ENCODE data around the gene CCDC83. TPM values are rescaled to one million over a fixed set of nuclear protein-coding genes. Genes with fewer than 3 reads are reported as not detected.
A peak's percentile ranks its signal among the peaks of the same experiment; 100 is the strongest.

Gene CCDC83
- polyA plus RNA-seq, 1 of the 3 experiments (the other 2 are of a cell fraction) = not detected

DNA sequence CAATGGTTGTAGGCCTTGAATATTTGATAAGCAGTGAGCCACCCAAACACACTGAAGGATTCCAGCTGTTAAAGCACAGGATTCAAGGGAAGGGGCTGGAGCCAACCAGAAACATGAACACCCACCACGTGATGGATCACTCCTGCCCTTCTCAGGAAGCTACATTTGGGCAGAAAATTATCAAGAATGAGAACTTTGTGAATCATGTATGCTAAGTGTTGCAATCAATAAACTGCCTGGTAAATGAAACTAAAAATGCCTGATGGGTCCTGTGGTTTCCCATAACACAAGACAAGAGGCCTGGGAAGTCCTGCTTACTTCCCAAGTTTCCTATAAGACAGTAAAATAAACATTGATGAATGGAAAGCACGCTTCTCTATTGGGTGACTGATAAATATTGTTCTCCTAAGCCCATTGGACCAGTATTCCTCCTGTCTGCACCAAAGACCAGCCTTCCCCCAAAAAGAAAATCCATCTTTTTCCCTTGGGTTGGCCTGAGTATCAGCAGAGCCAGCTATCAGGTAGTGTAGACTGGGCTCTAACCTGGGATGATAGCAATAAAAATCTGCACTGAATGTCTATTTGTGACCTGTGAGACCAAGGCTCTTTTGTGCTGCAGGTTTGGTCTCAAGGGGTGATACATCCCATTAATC, 98.4 kb downstream of the CCDC83 start:
- H3K9me3 ChIP-seq = no peaks in the 10 kb centered on the region
- H3K79me2 ChIP-seq (ENCODE audit: insufficient read depth) = peaks cover under 1% of the 10 kb centered on the region; the same call in 1 of the 2 replicates
- no peak for DNase-seq
- no peaks in the 10 kb centered on the region for H4K20me1 ChIP-seq (ENCODE audit: insufficient read depth)
- H3K9ac ChIP-seq = no peak overlapping the region
- peaks cover 0 to 10% of the 10 kb centered on the region in 2 experiments; a peak in 2 of 4 replicates for H3K4me1 ChIP-seq (ENCODE audit: control insufficient read depth in 1 of 2, insufficient read depth in 2 of 2, low read depth in 1 of 2, low read length in 1 of 2)
- peaks cover 28 to 46% of the 10 kb centered on the region in 2 experiments for H3K36me3 ChIP-seq (replicated peaks in 1 of 2; ENCODE audit: control insufficient read depth in 1 of 2, insufficient read depth in 2 of 2, low read length in 1 of 2)
- H2AFZ ChIP-seq (ENCODE audit: low read depth) = no peak overlapping the region
- 0 out of 2 replicates have a peak, but pooled peaks have one; percentile 10 for TF ChIP-seq POLR2AphosphoS5 (IDR thresholded peaks at IDR 0.05; ENCODE audit: low read depth, low read length)
- TF ChIP-seq, protein P1, sequence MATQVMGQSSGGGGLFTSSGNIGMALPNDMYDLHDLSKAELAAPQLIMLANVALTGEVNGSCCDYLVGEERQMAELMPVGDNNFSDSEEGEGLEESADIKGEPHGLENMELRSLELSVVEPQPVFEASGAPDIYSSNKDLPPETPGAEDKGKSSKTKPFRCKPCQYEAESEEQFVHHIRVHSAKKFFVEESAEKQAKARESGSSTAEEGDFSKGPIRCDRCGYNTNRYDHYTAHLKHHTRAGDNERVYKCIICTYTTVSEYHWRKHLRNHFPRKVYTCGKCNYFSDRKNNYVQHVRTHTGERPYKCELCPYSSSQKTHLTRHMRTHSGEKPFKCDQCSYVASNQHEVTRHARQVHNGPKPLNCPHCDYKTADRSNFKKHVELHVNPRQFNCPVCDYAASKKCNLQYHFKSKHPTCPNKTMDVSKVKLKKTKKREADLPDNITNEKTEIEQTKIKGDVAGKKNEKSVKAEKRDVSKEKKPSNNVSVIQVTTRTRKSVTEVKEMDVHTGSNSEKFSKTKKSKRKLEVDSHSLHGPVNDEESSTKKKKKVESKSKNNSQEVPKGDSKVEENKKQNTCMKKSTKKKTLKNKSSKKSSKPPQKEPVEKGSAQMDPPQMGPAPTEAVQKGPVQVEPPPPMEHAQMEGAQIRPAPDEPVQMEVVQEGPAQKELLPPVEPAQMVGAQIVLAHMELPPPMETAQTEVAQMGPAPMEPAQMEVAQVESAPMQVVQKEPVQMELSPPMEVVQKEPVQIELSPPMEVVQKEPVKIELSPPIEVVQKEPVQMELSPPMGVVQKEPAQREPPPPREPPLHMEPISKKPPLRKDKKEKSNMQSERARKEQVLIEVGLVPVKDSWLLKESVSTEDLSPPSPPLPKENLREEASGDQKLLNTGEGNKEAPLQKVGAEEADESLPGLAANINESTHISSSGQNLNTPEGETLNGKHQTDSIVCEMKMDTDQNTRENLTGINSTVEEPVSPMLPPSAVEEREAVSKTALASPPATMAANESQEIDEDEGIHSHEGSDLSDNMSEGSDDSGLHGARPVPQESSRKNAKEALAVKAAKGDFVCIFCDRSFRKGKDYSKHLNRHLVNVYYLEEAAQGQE (IDR thresholded peaks at IDR 0.05; ENCODE audit: low read depth, low read length) = no peak
- peaks cover 20% of the 10 kb centered on the region for H3F3A ChIP-seq (replicated peaks; ENCODE audit: insufficient read depth)
- ChIA-PET POLR2A (no interaction called here), CTCF (interaction anchor here (0.5 kb wide), 1 partner anchor 291 kb away, joined by 3 read pairs; no protein-coding TSS in a partner anchor)
- H3K4me3 ChIP-seq (ENCODE audit: low read depth in 2 of 2, low read length in 1 of 2) = no peak overlapping the region
- no peaks in the 10 kb centered on the region for H3K9me2 ChIP-seq
- no peak overlapping the region for H3K27ac ChIP-seq (ENCODE audit: low read depth in 2 of 2, low read length in 1 of 2)
- no peaks in the 10 kb centered on the region for H3K27me3 ChIP-seq (ENCODE audit: insufficient read depth)
- WGBS (ENCODE audit: low lambda C conversion rate) = 60% methylated on average over 2 of the region's 2 CpGs
- no peak overlapping the region for H3K4me2 ChIP-seq

DNA sequence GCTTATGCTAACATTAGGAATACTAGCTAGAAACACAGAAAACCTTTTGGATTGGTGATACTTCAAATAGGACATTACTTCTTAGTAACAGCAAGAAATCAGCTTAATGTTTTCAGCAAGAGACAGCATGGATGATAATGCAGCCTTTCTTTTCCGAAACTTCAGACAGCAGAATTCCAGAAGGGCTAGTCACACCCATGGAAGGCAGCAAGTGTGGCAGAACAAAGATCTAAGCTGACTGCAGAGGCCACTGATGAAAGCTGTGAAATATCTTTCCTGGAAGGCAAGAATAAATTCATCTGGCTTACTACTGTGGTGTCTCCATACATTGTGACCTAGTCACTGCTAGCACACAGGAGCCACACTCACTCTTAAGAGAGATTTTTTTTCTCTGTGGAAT, 100.3 kb downstream of the CCDC83 start:
- Histone ChIP-seq H3K4me3 (ENCODE audit: low read depth in 2 of 2, low read length in 1 of 2) (no peak overlapping the region), H3K9ac (no peak overlapping the region), H4K20me1 (ENCODE audit: insufficient read depth) (no peaks in the 10 kb centered on the region), H3K36me3 (replicated peaks in 1 of 2; ENCODE audit: control insufficient read depth in 1 of 2, insufficient read depth in 2 of 2, low read length in 1 of 2) (peaks cover 36 to 59% of the 10 kb centered on the region in 2 experiments), H3K9me3 (no peaks in the 10 kb centered on the region), H3F3A (replicated peaks; ENCODE audit: insufficient read depth) (peaks cover 9% of the 10 kb centered on the region), H3K27me3 (ENCODE audit: insufficient read depth) (no peaks in the 10 kb centered on the region), H3K4me1 (ENCODE audit: control insufficient read depth in 1 of 2, insufficient read depth in 2 of 2, low read depth in 1 of 2, low read length in 1 of 2) (peaks cover 0 to 9% of the 10 kb centered on the region in 2 experiments; a peak in 1 of 4 replicates), H2AFZ (ENCODE audit: low read depth) (no peak overlapping the region), H3K79me2 (ENCODE audit: insufficient read depth) (peaks cover 12% of the 10 kb centered on the region), H3K9me2 (no peaks in the 10 kb centered on the region), H3K4me2 (no peak overlapping the region), H3K27ac (ENCODE audit: low read depth in 2 of 2, low read length in 1 of 2) (peak overlapping the region; percentile 35 to 44)
- peak; percentile 40; the same call in 1 of the 2 replicates for TF ChIP-seq TCF12 (IDR thresholded peaks at IDR 0.05)
- no peak for TF ChIP-seq POLR2AphosphoS5 (IDR thresholded peaks at IDR 0.05; ENCODE audit: low read depth, low read length)
- TF ChIP-seq FOSL2 (IDR thresholded peaks at IDR 0.05; ENCODE audit: borderline replicate concordance, low read depth) = peak; percentile 55; the same call in 1 of the 2 replicates
- peak; percentile 53; the same call in 1 of the 2 replicates for TF ChIP-seq PBX3 (IDR thresholded peaks at IDR 0.05)
- TF ChIP-seq MAX (IDR thresholded peaks at IDR 0.05; ENCODE audit: low read depth) = 0 out of 2 replicates have a peak, but pooled peaks have one; percentile 47
- TF ChIP-seq NRF1 (IDR thresholded peaks at IDR 0.05; ENCODE audit: low read depth, low read length) = no peak
- peak; percentile 65 for TF ChIP-seq JUND (IDR thresholded peaks at IDR 0.05)
- DNase-seq = no peak
- CTCF ChIA-PET = no interaction called here
- 50% methylated on average over 1 of the region's 1 CpG for WGBS (ENCODE audit: low lambda C conversion rate)
- POLR2A ChIA-PET = no interaction called here
